NCI-H345 treated with DMSO at 0.1 percent for 48 hours (cell line): ENCODE measurements around the gene ZNF484.
"Not testable (repeated sequence)": the region's sequence is repeated elsewhere in the genome, so short reads cannot be mapped to it uniquely, and the experiment has no call there.

Source experiments
- DNase-seq: peaks from one replicate; lab custom pipeline; 2025; ENCODE audit not compliant: unreplicated experiment; lab: John Stamatoyannopoulos, UW

The ZNF484 gene

DNA sequence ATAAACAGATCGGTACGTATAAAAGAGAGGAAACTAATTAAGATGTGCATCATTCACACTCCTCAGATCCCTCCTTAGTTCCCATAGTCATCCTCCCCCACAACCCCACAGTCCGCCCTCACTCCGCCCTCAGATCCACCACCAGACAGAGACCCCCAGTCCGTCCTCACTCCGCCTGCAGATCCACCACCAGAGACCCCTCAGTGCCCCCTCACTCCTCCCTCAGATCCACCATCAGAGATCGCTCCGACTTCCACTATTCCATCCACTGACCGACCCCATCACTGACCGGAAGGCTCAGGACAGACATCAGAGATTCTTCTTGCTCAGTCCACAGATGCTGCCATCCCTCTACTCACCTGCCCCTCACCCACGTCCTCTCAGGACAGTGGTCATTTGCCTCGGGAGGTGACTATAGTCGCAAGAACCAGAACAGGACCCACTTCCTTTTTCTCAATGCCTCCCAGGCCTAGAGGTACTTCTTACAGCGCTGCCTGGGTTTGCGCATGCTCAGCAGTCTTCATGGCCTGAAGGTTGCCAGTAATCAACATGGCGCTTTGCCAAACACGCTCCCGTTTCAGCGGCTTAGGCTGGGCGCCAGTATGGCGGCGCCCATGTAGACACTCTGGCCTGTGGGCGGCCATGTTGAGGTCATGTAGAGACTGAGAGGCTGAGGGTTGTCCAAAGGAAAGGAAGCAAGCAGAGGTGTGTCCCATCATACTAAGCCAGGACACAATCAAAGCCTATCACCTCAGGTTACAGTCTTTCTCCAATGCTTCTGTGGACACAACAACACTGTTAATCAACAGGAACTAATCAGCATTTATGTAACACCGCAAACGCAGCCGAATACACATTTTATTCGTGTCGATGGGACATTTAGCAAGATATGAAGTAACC lies at the start of gene ZNF484:
Gene ZNF484 (minus strand): TSS at position 508 of the 900 bp plus-strand sequence. CDS start 3,009 bp downstream, outside the sequence.
- peak; percentile 89 for DNase-seq

DNA sequence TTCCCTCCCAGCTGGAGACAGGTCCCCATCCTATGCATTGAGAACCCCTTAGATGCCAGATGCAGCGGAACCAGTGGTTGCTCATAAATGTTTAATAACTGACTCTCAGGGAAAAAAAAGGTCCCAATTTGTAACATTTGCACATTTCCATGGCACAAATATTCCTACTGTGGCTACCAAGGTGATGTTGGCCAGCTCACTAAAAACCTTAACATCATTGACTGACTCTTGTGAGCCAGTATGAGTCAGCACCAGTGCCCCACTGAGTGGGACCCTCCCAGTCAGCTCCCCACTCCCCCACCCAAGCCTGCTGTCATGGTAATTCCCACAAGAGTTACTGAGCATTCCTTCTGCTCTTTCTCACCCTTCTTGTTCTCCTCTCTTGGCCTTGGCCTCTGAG lies 42.6 kb upstream of the ZNF484 start:
- DNase-seq: no peak

DNA sequence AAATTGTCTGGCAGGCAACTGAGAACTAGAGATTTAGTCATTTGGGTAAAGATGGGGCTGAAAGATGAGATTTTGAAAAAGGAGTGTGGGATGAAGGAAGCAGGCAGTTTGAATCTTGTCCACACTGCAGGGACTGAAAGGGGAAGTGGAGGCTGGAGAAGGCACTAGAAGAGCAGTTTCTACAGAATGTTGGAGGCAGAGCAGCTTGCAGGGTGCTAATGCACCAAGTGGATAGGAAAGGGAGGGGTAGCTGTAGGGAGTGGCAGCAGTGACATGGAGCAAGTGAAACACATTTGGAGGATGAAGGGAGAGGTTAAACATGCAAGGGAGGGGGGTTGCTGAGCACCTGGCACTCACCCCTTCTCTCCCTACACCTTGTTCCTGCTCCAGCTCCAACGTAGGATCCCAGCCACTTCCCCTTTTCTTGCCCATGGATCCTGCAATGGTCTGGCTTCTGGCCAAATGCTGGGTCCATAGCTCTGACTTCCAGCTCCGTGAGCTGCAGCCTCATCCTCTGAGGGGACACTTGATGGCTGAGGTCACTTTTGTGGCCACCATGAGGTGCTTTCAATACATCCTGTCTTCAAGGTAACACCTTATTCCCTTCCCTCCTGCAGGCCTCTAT lies 39.5 kb upstream of the ZNF484 start:
- no peak for DNase-seq

DNA sequence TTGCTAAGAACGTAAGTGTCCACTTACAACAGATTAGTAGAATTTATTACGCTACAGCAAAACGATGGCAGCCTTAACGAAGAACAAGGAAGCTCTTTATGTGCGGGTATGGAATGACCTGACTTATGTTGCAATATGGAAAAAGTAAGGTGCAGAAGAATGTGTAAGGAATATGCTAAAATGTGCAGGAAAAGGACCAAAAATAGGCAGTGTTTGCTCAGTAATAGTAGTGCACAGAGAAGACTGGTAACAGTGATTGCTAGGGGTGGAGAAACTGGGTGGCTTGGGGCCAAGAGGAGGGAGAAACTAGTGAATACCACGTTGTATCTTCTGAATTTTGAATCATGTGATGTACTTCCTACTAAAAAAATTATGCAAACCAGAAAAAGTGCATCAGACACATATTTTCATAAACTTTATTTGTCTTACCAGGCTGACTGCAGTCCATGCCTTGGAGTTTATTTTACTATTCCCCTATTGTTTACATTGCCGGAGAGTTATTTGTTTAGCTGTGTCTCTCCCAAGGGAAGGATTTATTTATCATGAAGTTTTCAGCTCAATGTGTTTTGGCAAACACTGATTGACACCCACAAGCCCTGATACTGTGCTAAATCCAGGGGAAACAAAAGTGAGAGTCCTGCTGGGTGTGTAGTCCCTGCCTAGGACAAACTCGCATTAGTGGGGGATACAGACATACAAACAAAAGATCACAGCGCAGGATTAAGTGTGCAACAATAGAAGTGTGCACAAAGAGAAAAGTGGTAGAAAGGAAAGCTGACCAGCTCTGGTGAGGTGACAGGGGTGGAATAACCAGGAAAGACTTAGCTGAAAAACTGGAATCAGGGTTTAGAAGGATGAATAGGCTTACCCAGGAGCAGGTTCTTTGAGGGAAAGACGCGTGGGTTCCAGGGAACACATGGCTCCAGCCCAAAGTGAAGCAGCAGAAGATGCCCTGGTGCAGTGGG lies 34.0 kb upstream of the ZNF484 start:
- DNase-seq: peak; percentile 78

- not testable (repeated sequence) for DNase-seq
Measured at GRCh38 chr9:92905137-92905536, 27.3 kb upstream of the ZNF484 start.

DNA sequence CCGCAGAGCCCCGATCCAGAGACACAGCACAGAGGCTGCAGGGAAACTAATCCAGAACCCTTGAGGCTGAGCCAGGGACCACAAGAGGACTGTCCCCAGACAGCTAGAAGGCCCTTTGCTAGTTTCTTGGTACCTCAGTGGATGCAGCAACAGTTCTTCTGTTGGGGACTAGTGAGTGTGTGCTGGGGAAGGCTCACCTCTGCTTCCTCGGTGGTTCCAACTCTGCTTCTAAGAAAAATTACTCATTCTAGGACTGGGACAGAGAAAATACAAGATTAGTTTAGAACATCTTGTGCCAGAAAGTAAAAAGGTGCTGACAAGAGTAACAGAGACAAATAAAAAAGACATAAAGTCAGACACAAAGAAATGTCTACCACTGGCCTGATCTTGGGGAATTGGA lies 19.5 kb upstream of the ZNF484 start:
- DNase-seq: no peak

- DNase-seq: peak; percentile 35
Measured at GRCh38 chr9:92895812-92896436, 18.1 kb upstream of the ZNF484 start.

GRCh38 chr9:92894711-92895362 lies 17.0 kb upstream of the ZNF484 start:
- DNase-seq: no peak

- DNase-seq: not testable (repeated sequence)
Measured at GRCh38 chr9:92893916-92894610, 16.2 kb upstream of the ZNF484 start.

DNA sequence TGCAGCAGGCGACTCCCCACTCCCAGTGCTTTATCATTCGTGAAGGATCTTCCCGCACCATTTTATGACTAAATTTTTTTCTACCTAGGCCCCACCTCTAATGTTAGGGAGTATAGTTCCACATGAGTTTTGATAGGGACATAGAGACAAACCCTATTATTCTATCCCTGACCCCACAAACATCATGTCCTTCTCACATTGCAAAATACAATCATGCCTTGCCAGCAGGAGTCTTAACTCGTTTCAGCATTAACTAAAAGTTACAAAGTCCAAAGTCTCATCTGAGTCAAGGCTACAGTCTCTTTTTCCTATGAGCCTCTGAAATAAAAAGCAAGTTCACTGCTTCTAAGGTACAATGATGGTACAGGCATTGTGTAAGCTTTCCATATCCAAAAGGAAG lies 14.4 kb upstream of the ZNF484 start:
- not testable (repeated sequence) for DNase-seq

DNA sequence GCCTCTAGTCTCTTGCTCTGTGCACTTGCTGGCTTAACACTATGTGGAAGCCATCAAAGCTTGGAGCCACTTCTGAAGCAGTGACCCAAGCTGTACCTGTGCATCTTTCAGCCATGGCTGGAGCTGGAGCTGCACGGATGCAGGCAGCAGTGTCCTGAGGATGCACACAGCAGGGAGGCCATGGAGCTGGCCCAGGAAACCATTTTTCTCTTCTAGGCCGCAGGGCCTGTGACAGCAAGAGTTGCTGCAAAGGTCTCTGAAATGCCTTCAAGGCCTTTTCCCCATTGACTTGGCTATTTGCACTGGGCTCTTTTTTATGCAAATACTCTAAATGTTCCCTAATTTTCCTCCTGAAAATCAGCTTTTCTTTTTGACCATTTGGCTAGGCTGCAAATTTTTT lies 12.9 kb upstream of the ZNF484 start:
- DNase-seq: no peak

DNA sequence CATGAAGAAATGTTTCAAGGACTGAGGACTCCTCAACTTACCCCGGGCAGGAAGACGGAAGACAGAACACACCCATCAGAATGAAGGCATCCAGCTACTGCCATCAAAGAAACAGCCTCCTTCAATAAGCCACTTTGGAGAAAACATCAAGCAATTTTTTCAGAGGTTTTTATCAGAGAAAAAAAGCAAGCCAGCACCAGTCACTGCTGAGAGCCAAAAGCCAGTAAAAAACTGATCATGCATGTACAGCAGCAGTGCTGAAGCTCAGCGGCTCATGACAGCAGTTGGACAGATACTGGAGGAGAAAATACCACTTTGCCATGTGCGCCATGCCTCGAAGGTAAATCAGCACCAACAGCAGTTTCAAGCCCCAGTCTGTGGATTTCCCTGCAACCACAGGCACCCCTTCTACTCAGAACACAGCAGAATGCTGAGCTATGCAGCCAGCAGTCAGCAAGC lies 10.1 kb upstream of the ZNF484 start:
- DNase-seq: no peak

- not testable (repeated sequence) for DNase-seq
Measured at GRCh38 chr9:92886846-92887610, 9.2 kb upstream of the ZNF484 start.

DNA sequence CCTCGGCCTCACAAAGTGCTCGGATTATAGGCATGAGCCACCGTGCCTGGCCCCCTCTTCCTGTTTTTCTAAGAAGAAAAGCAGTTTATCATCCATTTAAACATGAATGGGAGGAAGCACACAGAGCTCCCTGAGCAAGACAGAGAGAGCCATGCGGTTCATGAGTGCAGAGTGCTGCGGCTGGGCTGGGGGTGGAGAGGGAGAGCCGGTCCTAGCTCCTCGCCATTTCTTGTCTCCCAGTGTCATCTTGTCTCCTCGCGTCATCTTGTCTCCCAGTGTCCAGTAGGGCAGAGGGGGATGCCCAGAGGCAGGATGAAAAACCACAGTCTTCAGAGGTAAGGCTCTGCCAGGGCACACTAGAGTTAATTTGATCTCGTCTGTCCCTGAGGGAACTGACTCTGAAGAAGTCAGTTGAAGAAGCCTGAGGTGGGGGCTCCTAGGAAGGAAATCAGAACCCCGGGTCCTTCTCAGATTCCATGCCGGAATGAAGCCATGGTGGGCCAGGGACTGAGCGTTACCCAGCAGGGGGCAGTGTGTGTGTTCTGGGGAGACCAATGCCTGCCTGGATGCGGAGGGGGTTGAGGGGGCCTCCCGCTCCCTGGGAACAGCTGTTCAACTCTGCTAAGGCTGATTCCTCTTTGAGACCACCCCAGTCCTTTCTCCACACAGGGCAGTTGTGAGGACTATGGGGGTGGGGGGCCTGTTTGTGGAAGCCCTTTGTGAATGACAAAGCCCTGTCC lies 6.0 kb upstream of the ZNF484 start:
- not testable (repeated sequence) for DNase-seq

DNA sequence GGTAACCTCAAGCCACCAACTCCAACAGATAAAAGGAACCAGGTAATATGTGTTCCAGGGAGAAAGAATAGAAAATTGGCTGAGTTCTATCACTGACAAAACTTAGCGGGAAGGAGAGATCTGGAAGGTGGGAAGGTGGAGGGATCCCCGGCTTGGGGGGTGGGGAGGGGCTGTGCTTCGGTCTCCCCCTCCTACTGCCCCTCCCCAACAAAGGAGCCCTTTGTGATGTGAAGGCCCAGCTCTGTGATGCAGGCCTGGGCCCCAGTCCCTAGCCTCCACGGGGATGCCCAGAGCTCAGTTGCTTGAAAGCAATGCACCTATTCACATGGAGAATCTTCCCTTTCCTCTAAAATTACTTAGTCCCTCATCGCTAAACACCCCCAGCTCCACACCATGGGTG lies 4.4 kb upstream of the ZNF484 start:
- no peak for DNase-seq

GRCh38 chr9:92875373-92875772 lies 2.5 kb downstream of the ZNF484 start:
- DNase-seq: no peak

GRCh38 chr9:92870289-92870688 lies 7.5 kb downstream of the ZNF484 start:
- no peak for DNase-seq

GRCh38 chr9:92866600-92866999 lies 11.2 kb downstream of the ZNF484 start:
- DNase-seq: not testable (repeated sequence)
